GM19023 (cell line): ENCODE results near the gene RPH3AL.

Experiments used
- ATAC-seq: cut with Tn5 transposase; IDR thresholded peaks from one replicate; pipeline ENCODE4 v1.9.1; 2021; ENCODE audit warnings: mild to moderate bottlenecking, moderate library complexity; ENCODE audit not compliant: unreplicated experiment

Gene RPH3AL

DNA sequence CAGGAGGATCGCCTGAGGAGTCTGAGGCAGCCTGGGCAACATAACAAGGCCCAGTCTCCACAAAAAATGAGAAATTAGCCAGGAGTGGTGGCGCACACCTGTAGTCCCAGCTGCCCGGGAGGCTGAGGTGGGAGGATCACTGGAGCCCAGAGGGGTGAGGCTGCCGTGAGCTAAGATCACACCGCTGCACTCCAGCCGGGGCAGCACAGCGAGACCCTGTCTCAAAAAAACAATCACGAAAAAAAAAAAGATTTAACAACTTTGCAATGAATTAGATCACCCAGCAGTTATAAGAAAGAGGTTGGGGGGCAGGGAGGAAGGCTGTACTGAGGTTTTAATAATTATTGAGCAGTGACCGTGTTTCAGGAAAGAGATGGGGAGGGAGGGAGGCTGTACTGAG is 49.4 kb downstream of the RPH3AL start:
- ATAC-seq = no peak

DNA sequence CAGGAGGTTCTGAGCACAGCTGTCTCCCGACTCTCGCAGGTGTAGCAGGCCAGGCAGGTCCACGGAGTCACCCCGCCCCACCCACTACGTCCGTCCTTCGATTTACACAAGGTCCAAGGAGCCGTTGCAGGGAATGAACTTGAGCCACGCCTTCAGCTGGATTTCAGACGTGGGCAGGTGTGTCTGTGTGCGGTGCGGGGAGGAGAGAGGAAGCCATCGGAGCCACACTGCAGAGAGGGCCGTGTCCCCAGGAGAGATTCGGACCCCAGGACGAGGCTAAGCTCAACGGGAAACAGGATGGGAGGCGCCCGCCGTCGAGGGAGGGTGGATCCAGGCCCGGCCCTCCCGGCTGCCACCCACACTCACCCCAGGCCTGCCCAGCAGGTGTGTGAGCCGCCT is 50.3 kb downstream of the RPH3AL start:
- no peak for ATAC-seq

DNA sequence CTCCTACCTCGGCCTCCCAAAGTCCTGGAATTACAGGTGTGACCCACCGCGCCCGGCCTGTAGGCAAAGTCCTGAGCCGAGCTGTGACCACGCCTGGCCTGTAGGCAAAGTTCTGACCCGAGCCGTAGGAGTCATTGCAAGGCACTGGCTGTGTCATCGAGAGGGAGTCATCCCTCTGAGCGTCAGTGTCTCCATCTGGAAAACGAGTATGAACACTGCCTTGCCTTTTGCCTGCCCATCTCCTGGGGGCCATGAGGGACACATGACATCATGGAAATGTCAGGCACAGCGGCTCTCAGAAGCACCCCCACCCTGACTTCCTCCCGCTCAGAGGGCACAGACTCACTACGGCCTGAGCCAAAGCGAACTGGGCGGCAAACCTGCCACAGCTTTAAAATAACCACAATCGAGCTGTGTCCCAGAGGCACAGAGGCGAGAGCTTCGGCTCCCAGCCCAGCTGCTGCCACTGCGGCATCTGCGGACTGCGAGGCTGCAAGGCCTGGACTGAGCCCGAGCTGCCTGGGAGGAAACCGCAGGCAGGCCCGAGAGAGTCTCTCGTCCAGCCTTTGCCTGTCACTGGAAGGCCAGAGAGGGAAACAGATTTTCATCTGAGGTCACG is 50.8 kb downstream of the RPH3AL start:
- ATAC-seq = no peak

DNA sequence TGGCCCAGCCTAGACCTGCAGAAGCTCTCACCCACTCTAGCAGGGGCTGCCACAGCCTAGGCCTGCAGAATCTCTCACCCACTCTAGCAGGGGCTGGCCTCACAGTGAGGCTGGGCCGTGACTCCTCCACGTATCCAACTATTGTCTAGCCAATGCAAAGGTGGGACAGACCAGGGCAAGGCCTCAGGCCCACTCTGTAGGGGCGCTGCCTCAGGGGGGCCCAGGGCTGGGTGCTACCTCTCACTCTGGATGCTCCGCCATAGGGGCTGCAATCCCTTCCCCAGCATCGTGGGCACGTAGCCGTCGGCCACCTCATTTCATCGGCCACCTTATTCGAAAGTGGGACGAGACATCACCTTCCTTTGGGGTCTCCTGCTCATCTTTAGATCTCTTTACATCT is 51.7 kb downstream of the RPH3AL start:
- no peak for ATAC-seq

DNA sequence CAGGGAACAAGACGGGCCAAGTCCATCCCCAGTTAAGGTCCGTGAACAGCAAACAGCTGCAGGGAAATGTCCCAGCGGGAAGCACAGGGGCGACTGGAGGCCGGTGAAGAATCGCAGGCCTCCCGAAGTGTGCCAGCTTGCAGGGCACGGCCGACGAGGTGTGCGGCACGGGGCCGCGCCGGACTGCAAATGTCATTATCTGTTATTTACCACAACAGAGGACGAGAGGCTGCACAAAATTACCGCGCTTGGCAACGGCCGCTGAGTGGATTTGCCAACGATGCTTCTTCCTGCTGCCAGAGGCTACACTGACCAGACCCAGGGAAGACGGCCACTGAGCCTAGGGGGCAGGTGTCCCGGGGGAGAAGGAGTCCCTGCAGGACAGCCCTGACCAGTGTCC is 53.1 kb downstream of the RPH3AL start:
- ATAC-seq = no peak

DNA sequence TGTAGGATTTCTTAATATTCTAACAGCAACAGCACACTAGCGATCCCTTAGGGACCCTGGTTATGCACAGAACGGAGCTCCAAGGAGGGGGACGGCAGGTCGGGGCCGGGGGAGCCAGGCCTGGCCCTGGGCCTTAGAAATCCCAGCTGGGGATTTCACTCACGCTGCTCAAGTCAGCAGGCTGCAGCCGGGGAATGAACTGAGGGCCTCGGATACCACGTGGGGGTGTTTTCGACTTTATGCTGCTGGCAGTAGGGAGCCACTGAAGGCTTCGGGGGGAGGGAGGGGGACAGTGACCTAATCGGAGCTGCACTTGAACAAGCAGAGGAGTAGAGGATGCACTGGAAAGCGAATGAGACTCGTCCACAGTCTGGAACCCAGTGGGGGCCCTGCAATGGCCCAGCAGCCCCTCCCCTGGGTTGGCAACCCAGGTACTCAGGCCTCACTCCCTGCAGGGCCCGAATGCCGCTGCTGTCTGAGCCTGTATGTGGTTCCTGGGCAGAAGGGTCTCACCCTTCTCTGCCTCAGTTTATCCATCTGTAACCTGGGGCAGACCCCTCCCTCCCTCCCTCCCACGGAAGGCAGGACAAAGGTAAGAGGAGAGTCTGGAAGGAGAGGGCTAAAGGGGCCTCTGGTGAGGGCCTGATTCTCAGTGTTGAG is 53.7 kb downstream of the RPH3AL start:
- ATAC-seq = no peak

GRCh38 chr17:297758-298157 is 54.8 kb downstream of the RPH3AL start:
- ATAC-seq = no peak

- no peak for ATAC-seq
Measured at GRCh38 chr17:296906-297690, 55.5 kb downstream of the RPH3AL start.

DNA sequence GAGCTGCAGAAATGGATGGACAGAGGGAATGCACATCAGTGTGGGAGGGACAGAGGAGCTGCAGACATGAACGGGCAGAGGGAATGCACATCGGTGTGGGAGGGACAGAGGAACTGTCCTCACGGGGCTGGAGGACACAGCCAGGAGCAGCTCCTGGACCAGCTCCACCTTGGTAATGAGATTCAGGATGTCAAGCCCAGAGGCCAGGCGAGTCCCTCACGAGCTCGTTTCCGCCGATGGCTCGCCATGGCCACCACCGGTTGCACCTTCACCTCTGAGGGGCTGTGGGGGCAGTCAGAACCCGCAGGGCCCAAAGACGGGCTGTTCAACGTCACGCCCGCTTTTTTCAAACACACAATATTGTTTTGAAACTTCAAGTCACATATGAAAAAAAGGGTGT is 56.2 kb downstream of the RPH3AL start:
- ATAC-seq = no peak

DNA sequence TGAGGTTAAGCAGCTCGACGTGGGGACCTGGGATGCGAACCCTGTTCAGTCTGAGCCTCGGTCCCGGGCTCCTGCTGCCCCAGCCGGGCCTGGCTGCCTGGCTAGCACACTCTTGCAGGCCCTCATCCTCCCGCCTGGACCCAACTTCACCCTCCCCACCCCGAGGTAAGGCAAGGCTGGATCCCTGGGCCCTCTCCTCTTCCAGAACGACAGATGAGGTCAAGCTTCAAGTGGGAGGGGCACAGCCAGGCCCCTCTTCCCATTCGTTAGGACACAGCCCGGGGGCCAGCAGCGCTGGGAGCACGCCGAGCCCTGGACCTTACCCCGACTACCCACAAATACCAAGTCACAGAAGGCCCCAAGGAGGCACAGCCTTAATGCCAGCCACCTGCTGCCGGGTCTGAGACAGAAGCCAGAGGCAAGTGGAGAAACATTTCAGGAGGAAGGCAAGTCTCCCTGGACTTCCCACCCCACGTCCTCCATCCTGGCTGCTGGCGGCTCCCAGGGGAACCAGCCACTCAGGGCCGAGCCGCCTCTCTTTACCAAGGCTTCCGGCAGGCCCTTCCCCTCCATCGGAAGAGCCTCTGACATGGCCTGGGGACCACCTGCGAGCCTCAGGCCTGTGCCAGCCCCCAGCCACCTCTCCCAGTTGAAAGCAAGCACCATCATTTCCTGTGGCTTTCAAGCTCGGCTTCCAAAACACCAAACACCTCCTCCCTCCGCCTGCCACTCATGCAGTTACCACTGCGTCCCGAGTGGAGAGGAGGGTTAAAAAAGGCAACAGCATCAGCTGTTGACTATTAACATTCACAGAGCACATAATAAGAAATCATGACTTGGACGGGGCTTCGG is 59.9 kb downstream of the RPH3AL start:
- no peak for ATAC-seq

DNA sequence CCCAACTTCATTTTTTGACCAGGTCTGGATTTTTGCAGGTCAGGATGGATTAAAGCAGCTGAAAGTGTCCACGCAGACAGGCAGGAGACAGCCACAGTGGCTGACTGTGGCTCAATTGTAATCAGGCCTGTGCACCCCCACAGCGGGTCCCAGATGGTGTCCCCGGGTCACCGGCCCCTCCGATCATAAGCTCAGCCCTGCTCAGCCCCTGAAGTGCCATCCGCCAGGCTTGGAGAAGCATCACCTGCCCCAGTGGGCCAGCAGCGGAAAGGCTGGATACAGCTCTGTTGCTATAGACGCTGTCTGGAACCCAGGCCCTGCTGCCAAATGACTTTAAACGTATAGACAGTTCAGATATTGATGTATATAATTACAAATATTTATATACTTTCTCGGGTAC is 60.6 kb downstream of the RPH3AL start:
- no peak for ATAC-seq

- no peak for ATAC-seq
Measured at GRCh38 chr17:291587-291986, 61.0 kb downstream of the RPH3AL start.

DNA sequence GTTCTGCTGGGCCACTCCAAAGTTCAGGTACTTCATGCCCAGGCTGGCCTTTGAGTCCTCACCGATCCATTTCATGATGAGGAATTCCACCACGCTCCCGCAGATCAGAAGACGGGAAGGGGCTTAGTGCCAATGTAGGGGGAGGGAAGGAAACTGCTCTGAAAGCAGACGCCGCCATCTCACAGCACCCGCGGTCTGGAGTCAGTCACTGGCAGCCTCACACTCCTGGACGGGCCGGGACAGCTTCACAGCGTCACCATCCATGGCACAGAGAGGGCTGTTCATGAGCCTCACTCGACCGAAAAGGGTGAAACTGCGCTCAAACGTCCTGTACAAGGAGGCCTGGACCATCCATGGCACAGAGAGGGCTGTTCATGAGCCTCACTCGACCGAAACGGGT is 62.0 kb downstream of the RPH3AL start:
- ATAC-seq = no peak

DNA sequence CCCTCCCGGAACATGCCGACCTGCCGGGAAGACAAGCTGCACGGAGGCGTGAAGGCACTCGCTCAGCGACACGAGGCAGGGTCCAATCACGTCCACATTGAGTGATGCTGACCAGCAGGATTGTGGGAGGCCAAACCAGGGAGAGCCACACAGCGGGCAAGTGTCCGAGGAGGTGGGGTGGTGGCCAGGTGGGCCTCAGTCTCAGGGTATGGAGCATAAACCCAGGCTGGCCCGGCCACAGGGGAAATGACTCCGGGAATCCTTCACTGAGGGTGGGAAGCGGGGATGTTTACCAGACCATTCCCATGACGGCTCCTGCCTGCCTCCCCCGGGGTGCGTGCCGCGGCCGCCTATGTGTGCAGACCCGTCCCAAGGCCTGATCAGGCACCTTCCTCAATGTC is 62.5 kb downstream of the RPH3AL start:
- no peak for ATAC-seq

- ATAC-seq = no peak
Measured at GRCh38 chr17:289409-289808, 63.2 kb downstream of the RPH3AL start.

- ATAC-seq = no peak
Measured at GRCh38 chr17:288802-289356, 63.7 kb downstream of the RPH3AL start.

DNA sequence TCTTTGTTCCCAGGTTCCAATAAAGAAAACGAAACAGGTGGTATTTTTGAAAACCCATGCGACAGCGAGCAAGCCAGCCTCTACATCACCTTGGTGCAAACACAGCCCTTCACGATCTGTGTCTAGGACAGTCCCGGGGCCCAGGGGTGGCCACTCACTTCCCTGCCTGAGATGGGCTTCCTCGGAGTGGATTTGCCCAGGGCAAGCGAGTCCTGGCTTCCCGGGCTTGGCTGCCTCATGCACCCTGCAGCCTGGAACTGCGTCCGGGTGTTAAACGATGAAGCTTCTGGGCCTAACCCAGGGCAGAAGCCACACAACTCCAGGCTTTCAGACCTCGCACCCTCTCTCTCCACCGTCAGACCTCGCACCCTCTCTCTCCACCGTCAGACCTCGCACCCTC is 66.0 kb downstream of the RPH3AL start:
- no peak for ATAC-seq

- ATAC-seq = no peak
Measured at GRCh38 chr17:285751-286422, 66.7 kb downstream of the RPH3AL start.

DNA sequence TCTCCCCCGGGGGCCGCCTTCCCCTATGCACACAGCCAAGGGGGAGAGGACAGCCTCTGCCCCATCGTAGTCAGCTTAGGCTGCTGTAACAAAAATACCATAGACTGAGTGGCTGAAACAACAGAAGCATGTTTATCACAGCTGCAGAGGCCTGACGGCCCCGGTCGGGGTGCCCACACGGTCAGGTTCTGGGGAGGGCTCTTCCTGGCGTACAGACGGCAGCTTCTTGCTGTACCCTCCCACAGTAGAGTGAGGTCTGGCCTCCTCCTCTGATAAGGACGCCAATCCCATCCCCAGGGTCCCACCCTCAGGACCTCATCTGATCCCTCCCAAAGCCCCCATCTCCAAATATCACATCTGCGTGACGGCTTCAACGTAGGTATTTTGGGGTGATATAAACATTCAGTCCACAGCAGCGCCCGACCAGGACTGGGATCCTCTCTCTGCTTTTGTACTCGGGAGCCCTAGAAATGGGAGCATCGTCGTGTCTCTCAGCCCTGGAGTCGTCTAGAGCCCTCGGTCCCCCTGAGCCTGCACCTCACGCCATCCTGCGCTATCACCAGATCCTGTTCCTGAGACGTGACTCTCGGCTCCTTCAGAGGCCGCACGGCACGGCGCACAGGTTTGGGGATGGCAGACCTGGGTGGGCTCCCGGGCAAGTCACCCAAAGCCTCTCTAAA is 67.8 kb downstream of the RPH3AL start:
- ATAC-seq = no peak
